ENCODE results near the gene HSP90AB1. TPM values are rescaled to one million over a fixed set of nuclear protein-coding genes. Genes with fewer than 3 reads are reported as not detected.

HSP90AB1 gene
- total and polyA plus RNA-seq, 9 of the 15 experiments (the other 6 are each of a cell fraction or from before 2014, with no cell fraction given): 1,780 to 3,358 (median 2,262) TPM

DNA sequence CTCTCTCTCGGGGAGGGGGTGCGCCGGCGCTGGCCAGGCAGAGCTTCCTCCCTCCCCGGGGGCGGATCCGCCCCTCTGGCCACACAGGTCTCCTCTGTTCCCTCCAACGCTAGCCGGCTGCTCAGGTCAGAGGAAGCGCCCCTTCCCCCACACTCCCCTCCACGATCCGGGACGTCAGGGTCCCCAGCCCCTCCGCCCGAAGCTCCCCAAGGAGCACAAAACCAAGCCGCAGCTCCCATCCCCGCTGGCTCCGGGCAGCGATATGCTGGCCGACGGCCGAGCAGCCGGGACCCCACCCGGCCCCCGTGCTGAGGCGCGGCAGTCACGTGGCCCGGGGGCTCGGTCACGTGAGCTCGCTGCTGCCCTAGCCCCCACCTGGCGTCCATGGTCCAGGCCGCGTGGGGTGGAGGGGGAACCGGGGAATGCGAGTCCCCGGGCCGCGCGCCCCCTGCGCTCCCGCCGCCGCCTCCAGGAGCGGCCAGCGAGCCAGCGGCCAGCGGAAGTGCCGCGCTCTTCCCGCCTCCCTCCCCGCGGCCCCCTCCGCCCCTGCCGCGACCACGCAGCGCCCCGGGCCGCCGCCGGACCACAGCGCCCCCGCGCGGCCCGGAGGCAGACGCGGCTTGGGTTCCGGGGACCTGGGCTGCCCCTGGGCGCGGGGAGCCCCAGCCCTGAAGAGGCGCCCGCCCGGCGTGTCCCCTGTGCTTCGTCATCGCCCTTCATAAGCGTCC, 10.3 kb downstream of the HSP90AB1 start, which contains the start of gene SLC35B2 (continued):
- TF ChIP-seq, protein P1, sequence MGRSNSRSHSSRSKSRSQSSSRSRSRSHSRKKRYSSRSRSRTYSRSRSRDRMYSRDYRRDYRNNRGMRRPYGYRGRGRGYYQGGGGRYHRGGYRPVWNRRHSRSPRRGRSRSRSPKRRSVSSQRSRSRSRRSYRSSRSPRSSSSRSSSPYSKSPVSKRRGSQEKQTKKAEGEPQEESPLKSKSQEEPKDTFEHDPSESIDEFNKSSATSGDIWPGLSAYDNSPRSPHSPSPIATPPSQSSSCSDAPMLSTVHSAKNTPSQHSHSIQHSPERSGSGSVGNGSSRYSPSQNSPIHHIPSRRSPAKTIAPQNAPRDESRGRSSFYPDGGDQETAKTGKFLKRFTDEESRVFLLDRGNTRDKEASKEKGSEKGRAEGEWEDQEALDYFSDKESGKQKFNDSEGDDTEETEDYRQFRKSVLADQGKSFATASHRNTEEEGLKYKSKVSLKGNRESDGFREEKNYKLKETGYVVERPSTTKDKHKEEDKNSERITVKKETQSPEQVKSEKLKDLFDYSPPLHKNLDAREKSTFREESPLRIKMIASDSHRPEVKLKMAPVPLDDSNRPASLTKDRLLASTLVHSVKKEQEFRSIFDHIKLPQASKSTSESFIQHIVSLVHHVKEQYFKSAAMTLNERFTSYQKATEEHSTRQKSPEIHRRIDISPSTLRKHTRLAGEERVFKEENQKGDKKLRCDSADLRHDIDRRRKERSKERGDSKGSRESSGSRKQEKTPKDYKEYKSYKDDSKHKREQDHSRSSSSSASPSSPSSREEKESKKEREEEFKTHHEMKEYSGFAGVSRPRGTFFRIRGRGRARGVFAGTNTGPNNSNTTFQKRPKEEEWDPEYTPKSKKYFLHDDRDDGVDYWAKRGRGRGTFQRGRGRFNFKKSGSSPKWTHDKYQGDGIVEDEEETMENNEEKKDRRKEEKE (IDR thresholded peaks at IDR 0.05; ENCODE audit: borderline replicate concordance in 1 of 2, control insufficient read depth in 1 of 2, low read depth in 2 of 2, low read length in 1 of 2): no peak; a peak in 1 of 4 replicates
- TF ChIP-seq FIP1L1 (IDR thresholded peaks at IDR 0.05; ENCODE audit: low read depth, low read length, poor library complexity, severe bottlenecking): peak; percentile 87
- TF ChIP-seq, protein P2, sequence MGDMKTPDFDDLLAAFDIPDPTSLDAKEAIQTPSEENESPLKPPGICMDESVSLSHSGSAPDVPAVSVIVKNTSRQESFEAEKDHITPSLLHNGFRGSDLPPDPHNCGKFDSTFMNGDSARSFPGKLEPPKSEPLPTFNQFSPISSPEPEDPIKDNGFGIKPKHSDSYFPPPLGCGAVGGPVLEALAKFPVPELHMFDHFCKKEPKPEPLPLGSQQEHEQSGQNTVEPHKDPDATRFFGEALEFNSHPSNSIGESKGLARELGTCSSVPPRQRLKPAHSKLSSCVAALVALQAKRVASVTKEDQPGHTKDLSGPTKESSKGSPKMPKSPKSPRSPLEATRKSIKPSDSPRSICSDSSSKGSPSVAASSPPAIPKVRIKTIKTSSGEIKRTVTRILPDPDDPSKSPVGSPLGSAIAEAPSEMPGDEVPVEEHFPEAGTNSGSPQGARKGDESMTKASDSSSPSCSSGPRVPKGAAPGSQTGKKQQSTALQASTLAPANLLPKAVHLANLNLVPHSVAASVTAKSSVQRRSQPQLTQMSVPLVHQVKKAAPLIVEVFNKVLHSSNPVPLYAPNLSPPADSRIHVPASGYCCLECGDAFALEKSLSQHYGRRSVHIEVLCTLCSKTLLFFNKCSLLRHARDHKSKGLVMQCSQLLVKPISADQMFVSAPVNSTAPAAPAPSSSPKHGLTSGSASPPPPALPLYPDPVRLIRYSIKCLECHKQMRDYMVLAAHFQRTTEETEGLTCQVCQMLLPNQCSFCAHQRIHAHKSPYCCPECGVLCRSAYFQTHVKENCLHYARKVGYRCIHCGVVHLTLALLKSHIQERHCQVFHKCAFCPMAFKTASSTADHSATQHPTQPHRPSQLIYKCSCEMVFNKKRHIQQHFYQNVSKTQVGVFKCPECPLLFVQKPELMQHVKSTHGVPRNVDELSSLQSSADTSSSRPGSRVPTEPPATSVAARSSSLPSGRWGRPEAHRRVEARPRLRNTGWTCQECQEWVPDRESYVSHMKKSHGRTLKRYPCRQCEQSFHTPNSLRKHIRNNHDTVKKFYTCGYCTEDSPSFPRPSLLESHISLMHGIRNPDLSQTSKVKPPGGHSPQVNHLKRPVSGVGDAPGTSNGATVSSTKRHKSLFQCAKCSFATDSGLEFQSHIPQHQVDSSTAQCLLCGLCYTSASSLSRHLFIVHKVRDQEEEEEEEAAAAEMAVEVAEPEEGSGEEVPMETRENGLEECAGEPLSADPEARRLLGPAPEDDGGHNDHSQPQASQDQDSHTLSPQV (IDR thresholded peaks at IDR 0.05): no peak
- TF ChIP-seq RBM15 (IDR thresholded peaks at IDR 0.05; ENCODE audit: insufficient read depth, low read length): no peak
- 0 out of 2 replicates have a peak, but pooled peaks have one; percentile 50 for TF ChIP-seq ZBTB17 (CRISPR knock-in tag; IDR thresholded peaks at IDR 0.05)
- TF ChIP-seq ZNF766 (CRISPR knock-in tag; conservative IDR thresholded peaks at IDR 0.05): no peak
- no peak for TF ChIP-seq CHD4 (IDR thresholded peaks at IDR 0.05; ENCODE audit: insufficient read depth, insufficient replicate concordance, low read depth, low read length, poor library complexity, severe bottlenecking)
- no peak for TF ChIP-seq SMAD2 (IDR thresholded peaks at IDR 0.05; ENCODE audit: low read depth, low read length)
- no peak for TF ChIP-seq THRA (IDR thresholded peaks at IDR 0.05)
- 0 out of 2 replicates have a peak, but pooled peaks have one; percentile 56 for TF ChIP-seq KAT7 (CRISPR knock-in tag; IDR thresholded peaks at IDR 0.05; ENCODE audit: borderline replicate concordance)
- no peak for TF ChIP-seq GTF2A2 (tag; IDR thresholded peaks at IDR 0.05)
- TF ChIP-seq IFI16 (CRISPR knock-in tag; IDR thresholded peaks at IDR 0.05): no peak
- no peak for TF ChIP-seq TCF7 (IDR thresholded peaks at IDR 0.05; ENCODE audit: borderline replicate concordance)
- TF ChIP-seq XRCC4 (IDR thresholded peaks at IDR 0.05; ENCODE audit: extremely low read depth, insufficient read depth, insufficient read length): no peak
- TF ChIP-seq BDP1 (IDR thresholded peaks at IDR 0.05; ENCODE audit: insufficient read depth, insufficient read length): no peak
- TF ChIP-seq HOXB6 (CRISPR knock-in tag; IDR thresholded peaks at IDR 0.05; ENCODE audit: borderline replicate concordance): no peak
- no peak for TF ChIP-seq ZC3H8 (IDR thresholded peaks at IDR 0.05)
- no peak; the same call in none of the 2 replicates for TF ChIP-seq ZKSCAN1 (IDR thresholded peaks at IDR 0.05; ENCODE audit: low read depth, low read length)

Measured in K562 (cell line).